Suprapubic skin (tissue), 4 donors: ENCODE results near the gene SGO2. TPM values are rescaled to one million over a fixed set of nuclear protein-coding genes. Genes with fewer than 3 reads are reported as not detected.

ENCODE experiments used
- DNase-seq, 2 donors: peaks; one replicate each; pipeline ENCODE4 v3.0.0-alpha.2; 2019; ENCODE audit warnings: low spot score in 2 of 2
- H3K27ac ChIP-seq: fragments of 200-600 bp; sonication (generic); one replicate; pipeline ENCODE4 v1.5.1; 2019
- H3K27me3 ChIP-seq: fragments of 200-600 bp; sonication (generic); one replicate; pipeline ENCODE4 v1.5.1; 2019
- H3K36me3 ChIP-seq: fragments of 200-600 bp; sonication (generic); one replicate; pipeline ENCODE4 v1.5.1; 2019
- H3K4me1 ChIP-seq: fragments of 200-600 bp; sonication (generic); one replicate; pipeline ENCODE4 v1.5.1; 2019
- H3K4me3 ChIP-seq: fragments of 200-600 bp; sonication (generic); one replicate; pipeline ENCODE4 v1.5.1; 2019; ENCODE audit warnings: mild to moderate bottlenecking
- H3K9me3 ChIP-seq: fragments of 200-600 bp; sonication (generic); one replicate; pipeline ENCODE4 v1.5.1; 2019
- CTCF ChIP-seq, 2 donors: fragments of 200-600 bp in 1 of 2; fragments of 450-650 bp in 1 of 2; sonication (generic) in 1 of 2; IDR thresholded peaks; one replicate each; pipeline ENCODE4 v1.5.1; 2016 to 2019; ENCODE audit warnings: antibody characterized with exemption in 2 of 2, mild to moderate bottlenecking in 1 of 2, moderate library complexity in 1 of 2
- EP300 ChIP-seq: sonication (generic); formaldehyde crosslinking; IDR thresholded peaks from one replicate; pipeline ENCODE4 v1.6.1; 2017; ENCODE audit warnings: antibody characterized with exemption
- POLR2A ChIP-seq, 2 donors: fragments of 450-650 bp; IDR thresholded peaks; one replicate each; pipeline ENCODE4 v1.6.1; 2017; ENCODE audit warnings: antibody characterized with exemption in 2 of 2, mild to moderate bottlenecking in 2 of 2, moderate library complexity in 2 of 2
- POLR2AphosphoS5 ChIP-seq, 3 donors: sonication (generic); formaldehyde crosslinking; IDR thresholded peaks; one replicate each; pipeline ENCODE4 v1.6.1; 2017; ENCODE audit warnings: antibody characterized with exemption in 3 of 3
- WGBS: methylation state at CpG from one replicate; pipeline ENCODE4 v1.1.5; 2018; 5-methylcytosine and 5-hydroxymethylcytosine counted together
- total RNA-seq, 4 donors: library from RNA; depleted of rRNA; stranded (reverse); fragments of >200 nt; gene quantifications; one replicate each; pipeline ENCODE4 v1.1.0, GENCODE V29; 2016

The SGO2 gene
- total RNA-seq, 4 donors from 2014 or later: 2.0 to 3.5 (median 2.8) TPM

DNA sequence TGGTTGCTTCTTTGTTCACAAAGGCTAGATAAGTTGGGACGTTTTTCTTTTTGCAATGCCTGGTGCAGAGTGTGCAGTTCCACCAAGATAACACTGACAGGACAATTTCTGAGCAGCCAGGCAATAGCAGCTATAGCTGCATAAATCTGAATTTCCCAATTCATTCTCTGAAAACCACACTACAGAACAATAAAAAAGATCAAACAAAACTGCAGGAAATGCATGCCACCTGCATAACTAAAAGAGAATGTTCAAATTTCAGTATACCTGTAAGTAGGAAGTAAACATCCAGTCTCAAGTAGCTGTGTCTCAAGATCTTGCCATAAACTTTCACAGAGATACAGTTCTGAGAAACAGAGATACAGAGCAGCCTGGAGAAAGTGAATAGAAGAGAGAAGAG lies 10.9 kb upstream of the SGO2 start:
- no peaks in the 10 kb centered on the region for H3K9me3 ChIP-seq
- TF ChIP-seq POLR2A (IDR thresholded peaks at IDR 0.05): no peak
- no peak for TF ChIP-seq CTCF (IDR thresholded peaks at IDR 0.05)
- no peak for TF ChIP-seq POLR2AphosphoS5 (IDR thresholded peaks at IDR 0.05)
- TF ChIP-seq EP300: no peak
- no peak overlapping the region for H3K27ac ChIP-seq
- peaks cover 6% of the 10 kb centered on the region for H3K4me1 ChIP-seq
- no peak for DNase-seq
- WGBS: 22% methylated on average over 1 of the region's 1 CpG
- H3K27me3 ChIP-seq: peaks cover 17% of the 10 kb centered on the region
- H3K36me3 ChIP-seq: no peaks in the 10 kb centered on the region
- H3K4me3 ChIP-seq: no peak overlapping the region

- TF ChIP-seq POLR2A (IDR thresholded peaks at IDR 0.05) (no peak), CTCF (IDR thresholded peaks at IDR 0.05) (no peak), EP300 (no peak), POLR2AphosphoS5 (IDR thresholded peaks at IDR 0.05) (no peak)
- 71% methylated on average over 3 of the region's 3 CpGs for WGBS
- no peaks in the 10 kb centered on the region for H3K36me3 ChIP-seq
- H3K27me3 ChIP-seq: peaks cover 4% of the 10 kb centered on the region
- H3K9me3 ChIP-seq: no peaks in the 10 kb centered on the region
- DNase-seq: no peak
- H3K4me3 ChIP-seq: no peak overlapping the region
- H3K4me1 ChIP-seq: peaks cover 9% of the 10 kb centered on the region
- no peak overlapping the region for H3K27ac ChIP-seq
Observed at GRCh38 chr2:200523158-200523557, 2.8 kb upstream of the SGO2 start.

DNA sequence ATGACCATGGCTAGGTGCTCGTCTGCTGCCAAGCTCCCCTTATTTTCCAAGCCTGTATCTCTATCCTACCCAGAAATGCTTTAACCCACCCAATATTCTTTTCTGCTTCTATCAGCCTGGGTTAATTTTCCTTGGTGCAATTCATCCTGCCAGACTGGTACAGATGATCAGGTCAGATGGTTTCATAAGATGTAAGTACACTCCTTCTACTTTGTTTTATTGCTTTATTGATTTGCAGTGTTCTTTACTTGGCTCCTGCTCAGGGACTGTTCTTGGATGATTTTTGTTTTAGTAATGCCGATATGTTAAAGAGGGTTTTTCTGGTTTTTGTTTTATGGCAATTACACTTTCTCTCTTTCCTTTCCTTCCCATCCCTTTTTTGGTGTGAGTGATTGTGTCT lies 2.4 kb upstream of the SGO2 start:
- no peak overlapping the region for H3K27ac ChIP-seq
- no peak for TF ChIP-seq POLR2AphosphoS5 (IDR thresholded peaks at IDR 0.05)
- no peak for TF ChIP-seq POLR2A (IDR thresholded peaks at IDR 0.05)
- no peak for TF ChIP-seq EP300
- no peak for TF ChIP-seq CTCF (IDR thresholded peaks at IDR 0.05)
- 67% methylated on average over 2 of the region's 2 CpGs for WGBS
- no peaks in the 10 kb centered on the region for H3K9me3 ChIP-seq
- peaks cover 9% of the 10 kb centered on the region for H3K4me1 ChIP-seq
- no peaks in the 10 kb centered on the region for H3K36me3 ChIP-seq
- H3K4me3 ChIP-seq: no peak overlapping the region
- peaks cover 4% of the 10 kb centered on the region for H3K27me3 ChIP-seq
- no peak for DNase-seq

GRCh38 chr2:200525066-200525465 lies 941 bp upstream of the SGO2 start:
- peaks cover 9% of the 10 kb centered on the region for H3K4me1 ChIP-seq
- no peaks in the 10 kb centered on the region for H3K9me3 ChIP-seq
- no peak for TF ChIP-seq CTCF (IDR thresholded peaks at IDR 0.05)
- no peak overlapping the region for H3K27ac ChIP-seq
- no peak for DNase-seq
- peaks cover 4% of the 10 kb centered on the region for H3K27me3 ChIP-seq
- no peaks in the 10 kb centered on the region for H3K36me3 ChIP-seq
- peak overlapping the region; percentile 71 for H3K4me3 ChIP-seq
- 73% methylated on average over 2 of the region's 2 CpGs for WGBS

DNA sequence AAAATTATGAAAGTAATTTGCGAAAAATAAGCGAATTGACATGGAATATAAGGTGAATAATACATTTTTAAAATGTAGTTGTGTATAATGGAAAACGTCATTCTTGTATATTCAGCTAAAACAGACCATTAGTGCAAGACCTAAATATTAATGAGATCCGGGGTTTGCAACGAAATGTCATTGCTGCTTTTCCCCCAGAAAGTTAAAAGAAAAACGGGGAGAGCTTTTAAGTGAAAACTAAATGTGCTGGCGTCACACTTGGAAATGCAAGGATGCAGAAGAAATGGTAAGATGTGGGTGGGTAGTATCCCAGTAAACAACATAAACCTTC lies 491 bp upstream of the SGO2 start:
- TF ChIP-seq EP300: peak; percentile 9
- TF ChIP-seq POLR2A (IDR thresholded peaks at IDR 0.05): no peak
- Histone ChIP-seq H3K4me1 (peaks cover 9% of the 10 kb centered on the region), H3K27ac (no peak overlapping the region), H3K9me3 (no peaks in the 10 kb centered on the region), H3K27me3 (peaks cover 4% of the 10 kb centered on the region), H3K36me3 (no peaks in the 10 kb centered on the region), H3K4me3 (peak overlapping the region; percentile 71)
- WGBS: 27% methylated on average over 7 of the region's 7 CpGs
- DNase-seq: no peak

- Histone ChIP-seq H3K4me3 (no peak overlapping the region), H3K27me3 (peaks cover 2% of the 10 kb centered on the region), H3K9me3 (no peaks in the 10 kb centered on the region), H3K36me3 (no peaks in the 10 kb centered on the region), H3K4me1 (peaks cover 9% of the 10 kb centered on the region), H3K27ac (no peak overlapping the region)
- DNase-seq: no peak
- TF ChIP-seq POLR2A (IDR thresholded peaks at IDR 0.05) (no peak), POLR2AphosphoS5 (IDR thresholded peaks at IDR 0.05) (no peak), EP300 (no peak), CTCF (IDR thresholded peaks at IDR 0.05) (no peak)
- 95% methylated on average over 3 of the region's 3 CpGs for WGBS
Observed at GRCh38 chr2:200528228-200528627, 2.2 kb downstream of the SGO2 start.
